SK-N-SH (cell line): Measurements from ENCODE around the gene SLC35A2. TPM values are rescaled to one million over a fixed set of nuclear protein-coding genes. Genes with fewer than 3 reads are reported as not detected.
A peak's percentile ranks its signal among the peaks of the same experiment; 100 is the strongest.
"Not testable (repeated sequence)": the region's sequence is repeated elsewhere in the genome, so short reads cannot be mapped to it uniquely, and the experiment has no call there.

Experiments
- CTCF ChIA-PET: fragments of 300-600, 350-600 bp; formaldehyde crosslinking; extraction: SDS; loops from one replicate; lab custom pipeline; 2021; lab: Yijun Ruan, JAX
- POLR2A ChIA-PET: fragments of 350-600 bp; sonication (Branson Sonifier 250); formaldehyde crosslinking; extraction: SDS; loops from one replicate; lab custom pipeline; 2020; ENCODE audit warnings: antibody characterized with exemption, inconsistent platforms; lab: Yijun Ruan, JAX
- DNase-seq: peaks from one replicate; pipeline ENCODE4 v3.0.0; 2012
- H2AFZ ChIP-seq: fragments of 200-600 bp; sonication (generic); 2 replicates; pipeline ENCODE4 v1.8.1; 2016; ENCODE audit warnings: antibody characterized with exemption, mild to moderate bottlenecking, low read depth
- H3F3A ChIP-seq: fragments of 200-600 bp; sonication (generic); replicated peaks from 2 replicates; pipeline ENCODE3; 2016; ENCODE audit warnings: antibody characterized with exemption, mild to moderate bottlenecking; ENCODE audit not compliant: insufficient read depth
- H3K27ac ChIP-seq, 2 experiments: fragments of 200-500 bp in 1 of 2; fragments of 200-600 bp in 1 of 2; sonication (Bioruptor generic) in 1 of 2; sonication (generic), shearing (Covaris generic) in 1 of 2; 2 replicates each; pipeline versions ENCODE4 v1.5.1 to v1.6.1; 2014 to 2016; ENCODE audit warnings: low read depth in 2 of 2, inconsistent platforms in 1 of 2, low read length in 1 of 2, mild to moderate bottlenecking in 1 of 2, mixed read lengths in 1 of 2
- H3K27me3 ChIP-seq: fragments of 200-600 bp; sonication (generic), shearing (Covaris generic); 2 replicates; pipeline ENCODE4 v1.6.1; 2016; ENCODE audit warnings: mixed run types; ENCODE audit not compliant: insufficient read depth
- H3K36me3 ChIP-seq, 2 experiments: fragments of 200-500 bp in 1 of 2; fragments of 200-600 bp in 1 of 2; sonication (Bioruptor generic) in 1 of 2; sonication (generic) in 1 of 2; replicated peaks in 1 of 2; 2 replicates each; pipeline versions ENCODE3 to v1.5.1; 2014 to 2016; ENCODE audit warnings: low read length in 1 of 2, mild to moderate bottlenecking in 1 of 2; ENCODE audit not compliant: insufficient read depth in 2 of 2, control insufficient read depth in 1 of 2
- H3K4me1 ChIP-seq, 2 experiments: fragments of 200-500 bp in 1 of 2; fragments of 200-600 bp in 1 of 2; sonication (Bioruptor generic) in 1 of 2; sonication (generic), shearing (Covaris generic) in 1 of 2; 2 replicates each; pipeline versions ENCODE4 v1.5.1 to v1.6.1; 2014 to 2016; ENCODE audit warnings: low read depth in 1 of 2, low read length in 1 of 2, mixed run types in 1 of 2; ENCODE audit not compliant: insufficient read depth in 2 of 2, control insufficient read depth in 1 of 2
- H3K4me2 ChIP-seq: fragments of 200-600 bp; sonication (generic), shearing (Covaris generic); 2 replicates; pipeline ENCODE4 v1.6.1; 2017; ENCODE audit warnings: mixed run types
- H3K4me3 ChIP-seq, 2 experiments: fragments of 200-500 bp in 1 of 2; fragments of 200-600 bp in 1 of 2; sonication (Bioruptor generic) in 1 of 2; sonication (generic), shearing (Covaris generic) in 1 of 2; 2 replicates each; pipeline versions ENCODE4 v1.5.1 to v1.8.1; 2014 to 2016; ENCODE audit warnings: low read depth in 2 of 2, inconsistent platforms in 1 of 2, low read length in 1 of 2, mild to moderate bottlenecking in 1 of 2, mixed read lengths in 1 of 2, moderate library complexity in 1 of 2
- H3K79me2 ChIP-seq: fragments of 200-600 bp; sonication (generic); 2 replicates; pipeline ENCODE4 v1.8.1; 2017; ENCODE audit warnings: mild to moderate bottlenecking; ENCODE audit not compliant: insufficient read depth
- H3K9ac ChIP-seq: fragments of 200-600 bp; sonication (generic); 2 replicates; pipeline ENCODE4 v1.6.1; 2017; ENCODE audit warnings: mixed run types
- H3K9me2 ChIP-seq: fragments of 200-600 bp; sonication (generic); 2 replicates; pipeline ENCODE4 v1.6.1; 2017; ENCODE audit warnings: mixed run types
- H3K9me3 ChIP-seq: fragments of 200-600 bp; sonication (generic); 2 replicates; pipeline ENCODE4 v1.6.1; 2017; ENCODE audit warnings: mixed run types, mild to moderate bottlenecking, moderate library complexity
- H4K20me1 ChIP-seq: fragments of 200-600 bp; sonication (generic); 2 replicates; pipeline ENCODE4 v1.6.1; 2017; ENCODE audit warnings: mild to moderate bottlenecking, mixed run types; ENCODE audit not compliant: insufficient read depth
- CHD2 ChIP-seq: fragments of 150-350 bp; IDR thresholded peaks from 2 replicates; pipeline ENCODE4 v1.6.1; 2018; ENCODE audit warnings: low read length; ENCODE audit not compliant: partially characterized antibody
- ELF1 ChIP-seq: IDR thresholded peaks from 2 replicates; pipeline ENCODE4 v1.4.0; 2012
- EZH2phosphoT487 ChIP-seq: fragments of 200-600 bp; sonication (generic); IDR thresholded peaks from 2 replicates; pipeline ENCODE4 v1.6.1; 2017; ENCODE audit warnings: low read depth, mixed run types, mild to moderate bottlenecking, antibody characterized with exemption, moderate library complexity, borderline replicate concordance
- FOSL2 ChIP-seq: IDR thresholded peaks from 2 replicates; pipeline ENCODE4 v1.4.0; 2012; ENCODE audit warnings: low read depth, mild to moderate bottlenecking, moderate library complexity, borderline replicate concordance
- POLR2AphosphoS5 ChIP-seq: IDR thresholded peaks from 2 replicates; pipeline ENCODE4 v1.6.1; 2012; ENCODE audit warnings: low read depth, low read length
- REST ChIP-seq: IDR thresholded peaks from 2 replicates; pipeline ENCODE4 v1.6.1; 2012; ENCODE audit warnings: mild to moderate bottlenecking, low read depth, low read length, moderate library complexity
- RXRA ChIP-seq: IDR thresholded peaks from 2 replicates; pipeline ENCODE4 v1.4.0; 2012; ENCODE audit warnings: low read depth, mild to moderate bottlenecking, borderline replicate concordance
- SMC3 ChIP-seq: IDR thresholded peaks from 2 replicates; pipeline ENCODE4 v1.6.1; 2012; ENCODE audit warnings: low read depth, low read length, improper control_type of control experiment
- USF2 ChIP-seq: fragments of 150-350 bp; IDR thresholded peaks from 2 replicates; pipeline ENCODE4 v1.6.1; 2017; ENCODE audit warnings: antibody characterized with exemption, low read length, low read depth, borderline replicate concordance
- WGBS: methylation state at CpG from one replicate; pipeline ENCODE4 v1.1.6; 2017; ENCODE audit warnings: low lambda C conversion rate; 5-methylcytosine and 5-hydroxymethylcytosine counted together
- polyA plus RNA-seq, 3 experiments: library from polyadenylated mRNA; depleted of rRNA; stranded (reverse); fragments of >200 nt; gene quantifications; 2 replicates each; pipeline ENCODE4 v1.2.3, GENCODE V29; 2012

The SLC35A2 gene
- polyA plus RNA-seq, 1 of the 3 experiments (the other 2 are of a cell fraction), result 71.3 TPM

- Histone ChIP-seq H3K9ac (no peak overlapping the region), H3K9me2 (no peaks in the 10 kb centered on the region), H4K20me1 (no peaks in the 10 kb centered on the region), H3K27ac (no peak overlapping the region), H3F3A (no peaks in the 10 kb centered on the region), H3K4me2 (no peak overlapping the region), H3K4me3 (no peak overlapping the region), H3K36me3 (no peaks in the 10 kb centered on the region), H3K79me2 (no peaks in the 10 kb centered on the region), H3K27me3 (peaks cover 28% of the 10 kb centered on the region; the same call in 1 of the 2 replicates), H3K4me1 (no peaks in the 10 kb centered on the region), H3K9me3 (no peaks in the 10 kb centered on the region), H2AFZ (no peak overlapping the region)
- ChIA-PET POLR2A (no interaction called here), CTCF (interaction anchor here (1.1 to 1.2 kb wide), 2 partner anchors 10 to 955 kb away, joined by 3 read pairs; no protein-coding TSS in a partner anchor)
- WGBS, result 11% methylated on average over 10 of the region's 10 CpGs
- TF ChIP-seq FOSL2 (no peak), RXRA (no peak), SMC3 (no peak), REST (no peak), POLR2AphosphoS5 (no peak), ELF1 (no peak), USF2 (no peak), EZH2phosphoT487 (no peak), CHD2 (no peak)
- TF ChIP-seq, all 33 proteins: peak for 0
- peak; percentile 8 for DNase-seq
Measured at GRCh38 chrX:48883729-48884128, 27.7 kb downstream of the SLC35A2 start.

GRCh38 chrX:48876944-48877343, 34.5 kb downstream of the SLC35A2 start:
- DNase-seq, H3K9me3 ChIP-seq, H3K4me1 ChIP-seq, H2AFZ ChIP-seq, H3F3A ChIP-seq, H3K4me2 ChIP-seq, H4K20me1 ChIP-seq, H3K27me3 ChIP-seq, H3K9ac ChIP-seq, H3K79me2 ChIP-seq, H3K4me3 ChIP-seq, H3K27ac ChIP-seq, POLR2A ChIA-PET, H3K36me3 ChIP-seq, H3K9me2 ChIP-seq: not testable (repeated sequence)
- CTCF ChIA-PET, result interaction anchor here (0.6 kb wide), 1 partner anchor 52 kb away, joined by 3 read pairs; no protein-coding TSS in a partner anchor
- 16% methylated on average over 4 of the region's 4 CpGs for WGBS

GRCh38 chrX:48872017-48872416, 39.4 kb downstream of the SLC35A2 start:
- H3K9me3 ChIP-seq, H3K4me3 ChIP-seq, H3K27ac ChIP-seq, DNase-seq, H3K4me1 ChIP-seq, H3K9me2 ChIP-seq, H3K4me2 ChIP-seq, H3K79me2 ChIP-seq, H4K20me1 ChIP-seq, H3K9ac ChIP-seq, POLR2A ChIA-PET, H2AFZ ChIP-seq, H3F3A ChIP-seq, CTCF ChIA-PET, H3K36me3 ChIP-seq: not testable (repeated sequence)
- WGBS, result 29% methylated on average over 2 of the region's 2 CpGs
- peaks cover 21% of the 10 kb centered on the region for H3K27me3 ChIP-seq
